Measurements from ENCODE around the gene SRBD1.

GRCh38 chr2:45610281-45611019 is 617 bp downstream of the SRBD1 start:
- TF ChIP-seq CTCF (IDR thresholded peaks at IDR 0.05) (peak; percentile 42), ZFX (IDR thresholded peaks at IDR 0.05; ENCODE audit: borderline replicate concordance) (no peak)

All from 22Rv1 (cell line).